ENCODE results near the gene CTDSPL.

DNA sequence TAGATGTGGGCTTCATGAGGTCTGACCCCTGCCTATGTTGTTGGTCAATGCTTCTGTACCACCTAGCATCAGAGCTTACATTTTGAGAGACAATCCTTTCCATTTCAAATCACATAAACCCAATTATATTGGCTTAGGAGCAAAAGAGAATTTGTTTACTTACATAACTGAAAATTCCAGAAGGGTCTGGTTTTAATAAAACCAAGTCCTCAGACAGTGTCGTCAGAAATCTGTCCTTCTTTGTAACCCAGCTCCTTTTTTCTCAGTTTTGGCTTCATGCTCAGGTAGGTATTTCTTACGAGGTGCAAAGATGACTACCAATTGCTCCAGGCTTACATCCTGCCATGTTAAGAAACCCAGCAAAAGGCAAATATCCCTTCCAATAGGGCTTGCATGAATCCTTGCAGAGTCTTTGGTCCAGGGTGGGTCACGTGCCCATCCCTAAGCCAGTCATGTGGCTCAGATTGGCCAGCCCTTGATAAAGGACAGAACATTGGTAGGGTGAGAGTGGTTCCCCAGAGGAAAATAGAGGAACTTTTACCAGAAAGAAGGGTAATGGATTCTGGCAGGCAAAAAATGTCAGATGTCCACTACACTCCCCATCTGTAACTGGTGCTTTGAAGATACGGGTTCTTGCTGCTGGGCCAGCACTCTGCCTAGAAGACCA lies 78.7 kb downstream of the CTDSPL start:
- TF ChIP-seq POLR2AphosphoS5 (IDR thresholded peaks at IDR 0.05; ENCODE audit: low read depth, low read length): no peak
- no peak for TF ChIP-seq POLR2A (IDR thresholded peaks at IDR 0.05; ENCODE audit: low read depth, low read length)

Data from GM12892 (cell line).